ENCODE measurements around the gene TRIM44.

DNA sequence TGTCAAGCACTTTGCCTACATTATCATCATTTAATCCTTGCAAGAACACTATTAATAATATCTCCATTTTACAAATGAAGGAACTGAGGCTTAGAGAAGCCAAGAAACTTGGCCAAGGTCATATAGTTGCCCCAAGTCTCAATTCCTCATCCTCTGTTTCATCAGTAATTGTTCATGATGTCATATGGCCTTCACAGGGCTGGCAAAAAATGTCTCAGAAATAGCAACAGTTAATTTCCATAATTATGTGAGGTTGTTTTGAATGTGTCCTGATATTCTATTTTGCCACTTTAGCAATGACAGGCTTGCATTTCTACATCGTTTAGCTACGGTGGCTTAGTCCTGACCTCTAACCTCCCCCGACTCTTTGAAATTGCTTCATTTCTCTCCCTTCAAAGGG is 20.6 kb upstream of the TRIM44 start:
- TF ChIP-seq, protein P1, sequence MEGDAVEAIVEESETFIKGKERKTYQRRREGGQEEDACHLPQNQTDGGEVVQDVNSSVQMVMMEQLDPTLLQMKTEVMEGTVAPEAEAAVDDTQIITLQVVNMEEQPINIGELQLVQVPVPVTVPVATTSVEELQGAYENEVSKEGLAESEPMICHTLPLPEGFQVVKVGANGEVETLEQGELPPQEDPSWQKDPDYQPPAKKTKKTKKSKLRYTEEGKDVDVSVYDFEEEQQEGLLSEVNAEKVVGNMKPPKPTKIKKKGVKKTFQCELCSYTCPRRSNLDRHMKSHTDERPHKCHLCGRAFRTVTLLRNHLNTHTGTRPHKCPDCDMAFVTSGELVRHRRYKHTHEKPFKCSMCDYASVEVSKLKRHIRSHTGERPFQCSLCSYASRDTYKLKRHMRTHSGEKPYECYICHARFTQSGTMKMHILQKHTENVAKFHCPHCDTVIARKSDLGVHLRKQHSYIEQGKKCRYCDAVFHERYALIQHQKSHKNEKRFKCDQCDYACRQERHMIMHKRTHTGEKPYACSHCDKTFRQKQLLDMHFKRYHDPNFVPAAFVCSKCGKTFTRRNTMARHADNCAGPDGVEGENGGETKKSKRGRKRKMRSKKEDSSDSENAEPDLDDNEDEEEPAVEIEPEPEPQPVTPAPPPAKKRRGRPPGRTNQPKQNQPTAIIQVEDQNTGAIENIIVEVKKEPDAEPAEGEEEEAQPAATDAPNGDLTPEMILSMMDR (IDR thresholded peaks at IDR 0.05; ENCODE audit: low read depth, low read length, poor library complexity, severe bottlenecking) = no peak
- no peak for TF ChIP-seq EZH2phosphoT487 (IDR thresholded peaks at IDR 0.05; ENCODE audit: borderline replicate concordance, low read length)
